Activated CD4-positive, alpha-beta memory T cell treated with anti-CD3 and anti-CD28 coated beads for 36 hours (primary cell): ENCODE data around the gene PRR19. TPM values are rescaled to one million over a fixed set of nuclear protein-coding genes. Genes with fewer than 3 reads are reported as not detected.
"Not testable (repeated sequence)": the region's sequence is repeated elsewhere in the genome, so short reads cannot be mapped to it uniquely, and the experiment has no call there.

ENCODE experiments used
- CTCF ChIA-PET: fragments of 350-600 bp; sonication (Branson Sonifier 250); formaldehyde crosslinking; loops from one replicate; lab custom pipeline; 2021; ENCODE audit warnings: antibody characterized with exemption, inconsistent platforms; lab: Charles Lee
- POLR2A ChIA-PET: fragments of 350-600 bp; sonication (Branson Sonifier 250); formaldehyde crosslinking; loops from one replicate; lab custom pipeline; 2021; ENCODE audit warnings: antibody characterized with exemption; lab: Charles Lee
- DNase-seq: peaks from one replicate; pipeline ENCODE4 v3.0.0-alpha.2; 2020
- H3K27ac Mint-ChIP-seq: one replicate; pipeline ENCODE4 v1.8.0; 2021; ENCODE audit warnings: mixed read lengths
- H3K27me3 Mint-ChIP-seq: one replicate; pipeline ENCODE4 v1.8.0; 2021; ENCODE audit warnings: mixed read lengths
- H3K36me3 Mint-ChIP-seq: one replicate; pipeline ENCODE4 v1.8.0; 2021; ENCODE audit warnings: mixed read lengths
- H3K4me1 Mint-ChIP-seq: one replicate; pipeline ENCODE4 v1.8.0; 2021; ENCODE audit warnings: low read depth, mixed read lengths
- H3K4me3 Mint-ChIP-seq: one replicate; pipeline ENCODE4 v1.8.0; 2021; ENCODE audit warnings: mild to moderate bottlenecking, mixed read lengths
- H3K9me3 Mint-ChIP-seq: one replicate; pipeline ENCODE4 v1.8.0; 2021; ENCODE audit warnings: mixed read lengths
- intact Hi-C: fragments of 100-400 bp; cut with micrococcal nuclease; formaldehyde crosslinking; loops from one replicate; pipeline ENCODE4 v1.15.1; 2023
- total RNA-seq, 2 experiments: library from RNA; stranded (reverse); gene quantifications; one replicate each; pipeline ENCODE4 v1.2.3, GENCODE V29; 2021

The PRR19 gene
- total RNA-seq, 2 experiments from 2014 or later, result 0.61 to 0.81 TPM

GRCh38 chr19:42332059-42332458 lies 30.1 kb downstream of the PRR19 start:
- no peaks in the 10 kb centered on the region for H3K9me3 Mint-ChIP-seq
- ChIA-PET POLR2A (no interaction called here), CTCF (no interaction called here)
- no peaks in the 10 kb centered on the region for H3K4me1 Mint-ChIP-seq
- intact Hi-C loops, result no loop called here
- H3K27me3 Mint-ChIP-seq, result no peaks in the 10 kb centered on the region
- no peaks in the 10 kb centered on the region for H3K36me3 Mint-ChIP-seq
- DNase-seq, result no peak
- H3K4me3 Mint-ChIP-seq, result no peak overlapping the region
- no peak overlapping the region for H3K27ac Mint-ChIP-seq

- Mint-ChIP-seq H3K36me3 (no peaks in the 10 kb centered on the region), H3K4me3 (no peak overlapping the region), H3K27ac (no peak overlapping the region), H3K9me3 (no peaks in the 10 kb centered on the region), H3K27me3 (no peaks in the 10 kb centered on the region), H3K4me1 (no peaks in the 10 kb centered on the region)
- CTCF ChIA-PET, result no interaction called here
- POLR2A ChIA-PET, result no interaction called here
- intact Hi-C loops, result no loop called here
- no peak for DNase-seq
Observed at GRCh38 chr19:42333018-42333417, 31.1 kb downstream of the PRR19 start.

- ChIA-PET CTCF (no interaction called here), POLR2A (no interaction called here)
- H3K27ac Mint-ChIP-seq, result no peak overlapping the region
- DNase-seq, result no peak
- intact Hi-C loops, result no loop called here
- no peaks in the 10 kb centered on the region for H3K36me3 Mint-ChIP-seq
- no peaks in the 10 kb centered on the region for H3K27me3 Mint-ChIP-seq
- no peaks in the 10 kb centered on the region for H3K4me1 Mint-ChIP-seq
- no peaks in the 10 kb centered on the region for H3K9me3 Mint-ChIP-seq
- no peak overlapping the region for H3K4me3 Mint-ChIP-seq
Observed at GRCh38 chr19:42333975-42334696, 32.2 kb downstream of the PRR19 start.

GRCh38 chr19:42334697-42335373 lies 32.9 kb downstream of the PRR19 start:
- H3K36me3 Mint-ChIP-seq, result peaks cover 2% of the 10 kb centered on the region
- intact Hi-C loops, result no loop called here
- POLR2A ChIA-PET, result no interaction called here
- no peak for DNase-seq
- no peak overlapping the region for H3K27ac Mint-ChIP-seq
- H3K4me1 Mint-ChIP-seq, result no peaks in the 10 kb centered on the region
- CTCF ChIA-PET, result no interaction called here
- H3K9me3 Mint-ChIP-seq, result no peaks in the 10 kb centered on the region
- no peaks in the 10 kb centered on the region for H3K27me3 Mint-ChIP-seq
- H3K4me3 Mint-ChIP-seq, result no peak overlapping the region

DNA sequence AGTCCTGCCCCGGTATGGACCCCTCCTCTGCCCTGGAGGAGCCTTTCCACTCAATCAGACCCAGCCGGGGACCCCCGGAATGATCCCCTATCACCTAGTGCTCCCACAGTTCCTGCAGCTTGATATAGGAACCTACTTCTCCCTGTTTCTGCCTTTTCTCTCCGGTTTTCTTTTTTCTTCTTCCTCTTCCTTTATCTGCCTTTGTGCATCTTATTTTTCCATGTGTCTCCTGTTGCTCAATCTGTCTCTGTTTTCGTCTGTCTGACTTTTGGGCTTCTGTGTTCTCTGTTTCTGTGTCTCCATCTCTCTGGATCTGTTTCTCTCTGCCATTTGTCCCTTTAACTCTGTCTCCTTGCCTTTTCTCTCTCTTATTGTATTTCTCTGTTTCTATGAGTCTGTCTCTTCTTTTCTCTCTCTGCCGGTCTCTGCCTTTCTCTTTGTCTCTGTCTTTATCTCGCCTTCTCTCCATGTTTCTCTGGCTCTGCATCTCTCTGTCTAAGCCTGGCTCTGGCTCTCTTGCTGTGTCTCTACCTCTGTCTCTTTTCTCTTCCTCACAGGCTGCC lies 33.5 kb downstream of the PRR19 start:
- Mint-ChIP-seq H3K9me3 (no peaks in the 10 kb centered on the region), H3K36me3 (peaks cover 2% of the 10 kb centered on the region), H3K4me1 (no peaks in the 10 kb centered on the region), H3K27me3 (no peaks in the 10 kb centered on the region), H3K27ac (no peak overlapping the region), H3K4me3 (no peak overlapping the region)
- ChIA-PET POLR2A (no interaction called here), CTCF (no interaction called here)
- intact Hi-C loops, result no loop called here
- DNase-seq, result no peak

DNA sequence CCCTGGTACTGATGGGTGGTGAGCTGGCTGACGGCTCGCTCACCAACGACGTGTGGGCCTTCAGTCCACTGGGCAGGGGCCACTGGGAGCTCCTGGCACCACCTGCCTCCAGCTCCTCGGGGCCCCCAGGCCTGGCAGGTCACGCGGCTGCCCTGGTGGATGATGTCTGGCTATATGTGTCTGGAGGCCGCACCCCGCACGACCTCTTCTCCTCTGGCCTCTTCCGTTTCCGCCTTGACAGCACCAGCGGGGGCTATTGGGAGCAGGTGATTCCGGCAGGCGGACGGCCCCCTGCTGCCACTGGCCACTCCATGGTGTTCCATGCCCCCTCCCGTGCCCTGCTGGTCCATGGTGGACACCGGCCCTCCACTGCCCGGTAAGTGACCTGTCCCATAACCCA lies 34.0 kb downstream of the PRR19 start:
- Mint-ChIP-seq H3K4me3 (no peak overlapping the region), H3K36me3 (peaks cover 2% of the 10 kb centered on the region), H3K27me3 (no peaks in the 10 kb centered on the region), H3K27ac (no peak overlapping the region), H3K9me3 (no peaks in the 10 kb centered on the region), H3K4me1 (no peaks in the 10 kb centered on the region)
- ChIA-PET CTCF (no interaction called here), POLR2A (no interaction called here)
- intact Hi-C loops, result no loop called here
- no peak for DNase-seq

DNA sequence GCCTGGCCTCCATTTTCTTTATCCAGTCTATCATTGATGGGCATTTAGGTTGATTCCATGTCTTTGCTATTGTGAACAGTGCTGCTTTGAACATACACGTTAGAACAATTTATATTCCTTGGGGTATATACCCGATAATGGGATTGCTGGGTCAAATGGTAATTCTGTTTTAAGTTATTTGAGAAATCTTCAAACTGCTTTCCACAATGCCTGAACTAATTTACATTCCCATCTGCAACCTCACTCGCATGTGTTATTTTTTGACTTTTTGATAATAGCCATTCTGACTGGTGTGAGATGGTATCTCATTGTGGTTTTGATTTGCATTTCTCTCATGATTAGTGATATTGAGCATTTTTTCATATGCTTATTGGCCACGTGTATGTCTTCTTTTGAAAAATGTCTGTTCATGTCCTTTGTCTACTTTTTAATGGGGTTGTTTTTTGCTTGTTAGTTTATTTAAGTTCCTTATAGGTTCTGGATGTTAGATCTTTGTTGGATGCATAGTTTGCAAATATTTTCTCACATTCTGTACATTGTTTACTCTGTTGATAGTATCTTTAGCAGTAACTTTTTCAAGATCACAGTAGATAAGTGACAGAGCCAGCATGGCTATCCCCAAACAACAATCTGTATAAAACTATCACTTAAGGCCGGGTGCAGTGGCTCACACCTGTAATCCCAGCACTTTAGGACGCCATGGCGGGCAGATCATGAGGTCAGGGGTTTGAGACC lies 37.4 kb downstream of the PRR19 start:
- H3K36me3 Mint-ChIP-seq, intact Hi-C loops, CTCF ChIA-PET, H3K27ac Mint-ChIP-seq, H3K4me3 Mint-ChIP-seq, H3K27me3 Mint-ChIP-seq, H3K9me3 Mint-ChIP-seq, H3K4me1 Mint-ChIP-seq, DNase-seq, POLR2A ChIA-PET: not testable (repeated sequence)

DNA sequence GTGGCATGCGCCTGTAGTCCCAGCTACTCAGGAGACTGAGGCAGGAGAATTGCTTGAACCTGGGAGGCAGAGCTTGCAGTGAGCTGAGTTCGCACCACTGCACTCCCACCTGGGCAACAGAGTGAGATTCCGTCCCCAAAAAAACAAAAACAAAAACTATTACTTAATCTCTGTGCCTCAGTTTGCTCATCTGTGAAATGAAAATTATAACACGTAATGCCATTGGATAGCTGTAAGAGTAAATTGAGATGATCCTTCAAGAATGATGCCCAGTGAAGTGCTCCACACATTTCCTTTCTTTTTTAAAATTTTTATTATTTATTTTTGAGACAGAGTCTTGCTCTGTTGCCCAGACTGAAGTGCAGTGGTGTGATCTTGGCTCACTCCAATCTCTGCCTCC lies 38.0 kb downstream of the PRR19 start:
- H3K36me3 Mint-ChIP-seq, POLR2A ChIA-PET: not testable (repeated sequence)
- CTCF ChIA-PET, result interaction anchor here (0.6 kb wide), 2 partner anchors 41 to 114 kb away, joined by 3 to 5 read pairs; no protein-coding TSS in a partner anchor

DNA sequence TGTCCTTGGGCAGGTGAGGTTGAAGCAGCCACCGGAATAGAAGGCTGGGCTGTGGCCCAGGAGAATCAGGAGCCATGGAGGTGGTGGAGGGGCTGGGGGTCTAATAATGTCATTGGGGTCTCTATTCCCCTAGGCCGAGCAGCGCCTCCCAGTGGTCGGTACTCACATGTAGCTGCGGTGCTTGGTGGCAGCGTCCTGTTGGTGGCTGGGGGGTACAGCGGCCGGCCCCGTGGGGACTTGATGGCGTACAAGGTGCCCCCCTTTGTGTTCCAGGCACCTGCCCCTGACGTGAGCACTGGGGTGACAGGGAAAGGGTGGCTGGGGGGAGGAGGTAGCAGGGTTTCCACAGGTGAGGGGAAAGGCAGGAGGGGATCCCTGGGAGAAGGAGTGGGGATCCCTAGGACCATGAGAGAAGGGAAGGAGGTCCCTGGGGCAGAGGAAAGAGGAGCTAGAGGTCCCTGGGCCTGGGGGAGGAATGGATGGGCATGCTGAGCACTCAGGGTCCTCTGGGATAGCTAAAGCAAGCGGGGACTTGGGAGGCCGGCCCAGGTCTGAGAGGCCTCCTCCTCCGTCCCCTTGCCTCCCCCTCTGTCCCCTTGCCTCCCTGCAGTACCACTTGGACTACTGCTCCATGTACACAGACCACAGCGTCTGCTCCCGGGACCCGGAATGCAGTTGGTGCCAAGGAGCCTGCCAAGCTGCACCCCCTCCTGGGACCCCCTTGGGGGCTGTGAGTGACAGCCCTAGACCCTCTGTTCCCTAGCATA lies 41.6 kb downstream of the PRR19 start:
- ChIA-PET POLR2A (no interaction called here), CTCF (no interaction called here)
- no peaks in the 10 kb centered on the region for H3K9me3 Mint-ChIP-seq
- no peak overlapping the region for H3K4me3 Mint-ChIP-seq
- H3K27me3 Mint-ChIP-seq, result no peaks in the 10 kb centered on the region
- DNase-seq, result no peak
- no peak overlapping the region for H3K27ac Mint-ChIP-seq
- intact Hi-C loops, result no loop called here
- H3K4me1 Mint-ChIP-seq, result no peaks in the 10 kb centered on the region
- peaks cover 2% of the 10 kb centered on the region for H3K36me3 Mint-ChIP-seq

More for the DNA sequence above, 38.0 kb downstream of the PRR19 start:
- H3K9me3 Mint-ChIP-seq, intact Hi-C loops, H3K27me3 Mint-ChIP-seq, H3K4me1 Mint-ChIP-seq, DNase-seq, H3K27ac Mint-ChIP-seq, H3K4me3 Mint-ChIP-seq: not testable (repeated sequence)

GRCh38 chr19:42344336-42344893 lies 42.5 kb downstream of the PRR19 start:
- no peaks in the 10 kb centered on the region for H3K9me3 Mint-ChIP-seq
- intact Hi-C loops, result no loop called here
- H3K27me3 Mint-ChIP-seq, result no peaks in the 10 kb centered on the region
- no peak overlapping the region for H3K4me3 Mint-ChIP-seq
- peaks cover 2% of the 10 kb centered on the region for H3K36me3 Mint-ChIP-seq
- ChIA-PET POLR2A (no interaction called here), CTCF (interaction anchor here (0.6 kb wide), 1 partner anchor 33 kb away, joined by 3 read pairs; no protein-coding TSS in a partner anchor)
- no peak overlapping the region for H3K27ac Mint-ChIP-seq
- H3K4me1 Mint-ChIP-seq, result no peaks in the 10 kb centered on the region
- no peak for DNase-seq

GRCh38 chr19:42345191-42345812 lies 43.4 kb downstream of the PRR19 start:
- Mint-ChIP-seq H3K9me3 (no peaks in the 10 kb centered on the region), H3K4me1 (no peaks in the 10 kb centered on the region), H3K27me3 (no peaks in the 10 kb centered on the region), H3K4me3 (no peak overlapping the region), H3K36me3 (no peaks in the 10 kb centered on the region), H3K27ac (no peak overlapping the region)
- DNase-seq, result no peak
- POLR2A ChIA-PET, result no interaction called here
- intact Hi-C loops, result no loop called here
- CTCF ChIA-PET, result interaction anchor here (0.6 kb wide), 1 partner anchor 34 kb away, joined by 3 read pairs; no protein-coding TSS in a partner anchor
